GM11168 (cell line): ENCODE data around the gene CACNA1E.

Experiments used
- in situ Hi-C: fragments of 300-500 bp; cut with MboI; formaldehyde crosslinking; loops from one replicate; pipeline ENCODE4 v1.12.0; 2022; ENCODE audit warnings: low sequenced_read_pairs; ENCODE audit not compliant: unreplicated experiment

Gene CACNA1E

DNA sequence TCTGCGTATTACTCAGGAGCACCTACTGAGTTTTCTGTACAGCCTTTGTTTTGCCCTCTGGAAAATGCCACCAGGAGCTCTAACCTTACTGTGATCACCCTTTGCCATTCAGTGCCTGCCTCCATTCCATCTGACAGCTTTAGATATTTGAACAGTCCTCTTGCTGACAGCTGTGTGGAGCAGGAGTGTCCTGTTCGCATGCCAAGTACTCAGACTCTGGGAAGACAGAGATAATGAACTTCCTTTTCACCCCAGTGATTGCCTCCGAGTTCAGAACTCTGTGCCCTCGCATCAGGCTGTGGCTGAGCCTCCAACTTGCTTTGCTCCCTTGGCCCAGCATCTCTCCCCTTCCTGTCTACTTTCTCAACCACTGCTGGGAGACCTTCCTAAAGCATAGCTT is 74.0 kb downstream of the CACNA1E start:
- in situ Hi-C loops, result no loop called here

DNA sequence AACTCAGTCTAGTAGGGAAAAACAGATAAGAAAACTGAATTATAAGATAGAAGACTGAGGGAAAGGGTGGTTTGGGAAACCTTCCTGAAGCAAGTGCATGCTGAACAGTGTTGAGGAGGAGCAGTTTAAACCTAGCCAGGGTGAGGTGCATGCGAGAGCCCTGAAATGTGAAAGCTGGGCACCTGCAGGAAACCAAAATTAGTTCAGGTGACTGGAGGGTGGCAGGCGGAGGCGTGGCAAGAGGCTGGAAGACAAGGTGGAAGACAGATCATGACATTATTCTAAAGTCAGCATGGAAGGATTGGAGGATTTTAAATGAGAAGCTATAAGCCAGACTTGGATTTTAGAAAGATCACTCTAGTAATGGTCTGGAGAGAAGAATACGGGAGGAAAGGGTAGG is 75.1 kb downstream of the CACNA1E start:
- in situ Hi-C loops, result no loop called here

DNA sequence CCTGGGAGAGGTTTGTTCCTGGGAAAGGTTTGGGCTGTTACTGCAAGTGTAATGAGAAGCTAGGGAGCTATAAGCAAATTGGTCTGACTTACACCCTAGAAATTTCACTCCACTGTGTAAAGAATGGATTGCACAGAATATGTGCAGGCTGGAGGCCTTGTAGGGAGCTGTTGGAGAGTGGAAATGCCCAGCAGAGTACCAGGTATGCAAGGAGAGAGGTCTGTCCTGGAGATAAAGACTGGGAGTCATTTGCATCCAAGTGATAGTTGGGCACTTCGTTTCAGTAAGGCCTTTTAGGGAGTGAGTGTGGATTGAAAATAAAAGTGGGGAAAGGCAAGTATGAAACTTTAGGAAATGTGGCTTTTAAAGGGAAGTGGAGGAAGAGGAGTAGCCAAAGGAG is 75.8 kb downstream of the CACNA1E start:
- in situ Hi-C loops, result no loop called here

DNA sequence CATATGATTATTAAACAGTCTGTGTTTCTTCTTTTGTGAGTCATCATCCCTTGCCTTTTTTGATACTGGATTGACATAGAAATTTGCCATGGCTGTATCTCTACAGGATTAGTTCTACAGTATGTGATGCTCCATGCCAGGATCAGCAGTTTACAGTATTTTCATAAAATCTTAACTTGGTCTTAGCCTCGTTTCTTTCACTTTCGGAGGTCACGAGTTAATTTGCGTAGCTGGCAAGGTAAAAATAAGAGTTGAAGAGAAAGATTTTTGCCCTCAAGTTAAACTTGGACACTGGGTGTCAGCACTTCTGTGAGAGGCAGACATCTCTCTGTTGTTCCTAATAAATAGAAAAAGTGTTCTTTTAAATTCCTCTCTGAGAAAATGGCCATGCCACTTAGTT is 79.1 kb downstream of the CACNA1E start:
- in situ Hi-C loops, result no loop called here

DNA sequence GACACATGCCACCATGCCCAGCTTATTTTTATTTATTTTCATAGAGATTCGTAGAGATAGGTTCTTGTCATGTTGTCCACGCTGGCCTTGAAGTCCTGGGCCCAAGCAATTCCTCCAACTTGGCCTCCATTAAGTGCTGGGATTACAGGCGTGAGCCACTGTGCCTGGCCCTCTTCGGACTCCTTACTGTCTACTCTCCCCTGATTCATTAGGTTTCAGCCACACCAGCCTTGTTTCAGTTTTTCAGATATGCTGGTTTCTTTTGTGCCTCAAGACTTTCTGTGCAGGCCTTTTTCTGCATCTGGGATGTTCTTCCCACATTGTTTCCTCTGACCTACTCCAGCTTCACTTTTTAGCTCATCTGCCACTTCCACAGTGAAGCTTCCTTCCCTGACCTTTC is 85.4 kb downstream of the CACNA1E start:
- in situ Hi-C loops, result no loop called here

DNA sequence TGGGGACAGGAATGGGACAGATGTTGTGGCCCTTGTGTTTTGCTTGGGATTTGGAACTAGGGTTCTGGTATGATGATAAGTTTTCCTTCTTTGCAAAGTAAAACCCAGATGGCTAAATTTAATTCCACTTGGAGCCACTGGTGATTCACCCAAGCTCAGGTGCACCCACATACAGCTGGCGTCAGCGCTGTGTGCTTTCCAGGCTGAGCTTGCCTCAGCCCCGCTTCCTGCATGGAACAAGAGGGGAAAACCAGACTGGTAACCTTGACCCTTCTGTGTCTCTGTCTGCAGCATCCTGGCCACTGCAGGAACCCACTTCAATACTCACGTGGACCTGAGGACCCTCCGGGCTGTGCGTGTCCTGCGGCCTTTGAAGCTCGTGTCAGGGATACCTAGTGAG is 94.2 kb downstream of the CACNA1E start:
- in situ Hi-C loops, result no loop called here

DNA sequence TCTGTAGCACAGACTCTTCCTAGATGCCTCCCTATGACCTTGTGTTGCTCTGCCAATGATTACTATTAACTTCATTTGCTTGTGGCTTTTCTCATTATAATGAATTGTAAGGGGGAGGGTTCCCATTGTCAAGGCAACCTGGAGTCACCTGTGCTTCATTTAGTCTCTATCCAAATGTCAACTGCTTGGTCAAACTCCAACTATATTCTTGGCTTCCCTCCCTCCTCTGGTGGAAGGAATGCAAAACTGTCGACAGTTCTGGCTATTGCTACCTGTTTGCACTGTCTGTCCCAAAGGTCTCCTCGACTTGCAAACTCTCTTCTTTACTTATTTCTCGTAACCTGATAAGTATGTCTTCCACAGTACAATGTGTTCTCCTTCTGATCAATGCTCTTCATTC is 100.3 kb downstream of the CACNA1E start:
- in situ Hi-C loops, result no loop called here

DNA sequence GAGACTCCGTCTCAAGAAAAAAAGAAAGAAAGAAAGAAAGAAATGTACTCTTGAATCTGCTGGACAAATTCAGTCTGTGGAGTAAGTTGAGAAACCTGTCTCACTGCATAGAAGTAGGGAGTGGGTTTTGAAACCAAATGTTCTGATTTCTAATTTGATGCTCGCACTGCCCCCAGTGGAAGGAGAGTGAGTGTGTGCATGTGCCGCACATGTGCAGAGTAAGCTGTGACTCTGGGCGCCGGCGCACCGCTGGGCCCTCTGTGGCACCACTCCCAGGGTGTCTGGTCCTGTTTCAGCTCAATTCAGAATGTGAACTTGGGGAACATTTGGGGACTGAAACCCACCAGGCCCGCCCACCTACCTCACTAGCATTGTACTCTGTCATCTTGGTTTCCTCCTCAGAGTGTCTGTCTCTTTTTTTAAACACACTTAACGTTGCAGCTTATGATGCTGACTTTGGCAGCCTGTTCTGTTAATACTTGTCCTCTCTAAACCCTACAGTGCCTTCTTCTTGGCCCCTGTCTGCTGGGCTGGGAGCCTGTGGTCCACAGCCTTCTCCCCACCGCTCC is 104.6 kb downstream of the CACNA1E start:
- in situ Hi-C loops, result no loop called here

DNA sequence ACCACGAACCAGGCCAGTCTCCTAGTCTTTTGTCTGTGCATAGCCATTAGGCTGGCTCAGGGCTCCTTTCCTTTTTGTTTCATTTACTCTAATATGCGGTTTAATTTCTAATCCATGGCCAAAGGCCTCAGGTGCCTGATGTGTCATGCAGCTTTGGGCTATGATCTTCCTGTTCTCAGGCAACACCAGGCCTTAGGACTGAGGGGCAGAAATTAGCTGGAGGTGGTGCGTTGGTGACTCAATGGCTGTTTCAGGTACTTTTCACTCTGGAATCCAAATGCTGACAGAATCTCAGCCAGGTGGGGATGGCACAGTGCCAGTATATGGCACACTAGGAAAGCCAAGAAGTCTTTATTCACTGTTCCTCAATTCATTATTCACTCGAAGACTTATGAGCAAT is 105.3 kb downstream of the CACNA1E start:
- in situ Hi-C loops, result no loop called here

DNA sequence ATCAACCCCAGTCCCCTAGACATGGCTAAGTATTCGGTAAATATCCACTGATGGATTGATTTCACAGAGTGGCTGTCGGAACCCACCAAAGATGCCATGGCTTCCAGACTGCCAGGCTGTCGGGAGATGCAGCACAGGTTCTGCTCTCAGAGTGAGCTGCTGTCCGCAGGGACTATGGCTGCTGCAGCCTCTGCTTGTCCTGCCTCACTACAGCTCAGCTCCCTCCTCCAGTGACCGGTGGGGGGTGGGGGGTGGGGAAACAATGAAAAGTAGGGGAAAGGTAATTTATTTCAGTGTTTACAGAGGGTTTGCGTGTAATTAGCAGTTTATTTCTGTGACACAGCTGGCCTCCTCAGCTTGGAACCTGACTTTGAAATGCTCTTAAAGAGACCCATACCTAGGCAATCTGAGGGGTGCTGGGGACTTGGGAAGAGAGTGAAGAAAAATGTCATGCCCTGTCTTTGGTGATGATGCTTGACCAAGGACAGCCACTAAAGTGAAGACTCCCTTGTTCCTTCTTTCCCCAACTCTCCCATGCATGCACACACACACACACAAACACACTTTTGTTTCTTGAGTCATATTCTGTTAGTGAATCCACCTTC is 109.0 kb downstream of the CACNA1E start:
- in situ Hi-C loops, result no loop called here

DNA sequence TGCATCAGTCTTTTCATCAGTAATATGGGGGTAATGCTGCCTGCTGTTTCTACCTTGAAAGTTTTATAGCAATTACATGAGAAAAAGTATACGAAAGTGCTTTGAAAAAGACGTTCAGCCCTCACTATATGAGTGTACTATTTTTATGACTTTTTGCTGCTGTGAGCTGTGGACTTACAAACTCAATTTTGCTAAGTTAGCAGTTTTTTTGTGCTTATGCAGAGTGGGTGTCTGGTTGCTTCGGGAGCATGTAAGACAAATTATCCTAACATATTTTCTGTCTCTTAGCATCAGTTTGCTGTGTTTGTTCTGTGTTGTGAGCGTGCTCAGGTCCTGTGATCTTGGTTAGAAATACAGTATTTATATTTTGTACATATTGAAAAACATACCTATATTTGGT is 109.7 kb downstream of the CACNA1E start:
- in situ Hi-C loops, result no loop called here

DNA sequence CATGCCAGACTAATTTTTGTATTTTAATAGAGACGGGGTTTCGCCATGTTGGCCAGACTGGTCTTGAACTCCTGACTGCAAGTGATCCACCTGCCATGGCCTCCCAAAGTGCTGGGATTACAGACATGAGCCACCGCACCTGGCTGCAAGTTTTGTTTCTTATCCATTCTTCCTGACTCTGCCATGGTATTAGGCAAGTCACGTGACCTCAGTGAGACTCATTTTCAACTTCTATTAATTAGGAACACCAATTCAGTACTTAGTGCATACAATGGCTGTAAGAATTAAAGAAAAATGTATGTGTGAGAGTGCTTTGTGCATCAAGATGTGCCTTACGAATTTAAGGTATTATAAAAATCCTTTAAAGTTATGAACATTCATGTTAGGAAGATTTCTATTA is 111.2 kb downstream of the CACNA1E start:
- in situ Hi-C loops, result no loop called here

DNA sequence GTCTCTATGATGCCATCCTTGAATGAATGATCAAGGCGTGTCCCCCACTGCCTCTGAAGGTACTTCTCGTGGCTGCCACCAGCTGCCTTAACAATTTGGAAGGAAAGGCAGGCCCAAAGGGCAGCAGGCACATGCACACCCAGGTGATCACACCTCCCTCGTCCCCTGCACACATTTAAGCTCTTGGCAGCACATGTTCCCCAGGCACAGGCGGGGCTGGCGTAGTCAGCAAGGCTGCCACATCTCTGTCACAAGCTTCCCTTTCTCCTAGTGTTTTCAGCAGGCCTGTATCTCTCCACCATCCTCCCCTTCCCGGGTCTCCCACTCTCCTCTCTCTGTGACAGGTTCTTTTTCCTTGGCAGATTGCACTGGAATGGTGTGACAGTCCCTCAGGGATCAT is 111.9 kb downstream of the CACNA1E start:
- in situ Hi-C loops, result no loop called here

DNA sequence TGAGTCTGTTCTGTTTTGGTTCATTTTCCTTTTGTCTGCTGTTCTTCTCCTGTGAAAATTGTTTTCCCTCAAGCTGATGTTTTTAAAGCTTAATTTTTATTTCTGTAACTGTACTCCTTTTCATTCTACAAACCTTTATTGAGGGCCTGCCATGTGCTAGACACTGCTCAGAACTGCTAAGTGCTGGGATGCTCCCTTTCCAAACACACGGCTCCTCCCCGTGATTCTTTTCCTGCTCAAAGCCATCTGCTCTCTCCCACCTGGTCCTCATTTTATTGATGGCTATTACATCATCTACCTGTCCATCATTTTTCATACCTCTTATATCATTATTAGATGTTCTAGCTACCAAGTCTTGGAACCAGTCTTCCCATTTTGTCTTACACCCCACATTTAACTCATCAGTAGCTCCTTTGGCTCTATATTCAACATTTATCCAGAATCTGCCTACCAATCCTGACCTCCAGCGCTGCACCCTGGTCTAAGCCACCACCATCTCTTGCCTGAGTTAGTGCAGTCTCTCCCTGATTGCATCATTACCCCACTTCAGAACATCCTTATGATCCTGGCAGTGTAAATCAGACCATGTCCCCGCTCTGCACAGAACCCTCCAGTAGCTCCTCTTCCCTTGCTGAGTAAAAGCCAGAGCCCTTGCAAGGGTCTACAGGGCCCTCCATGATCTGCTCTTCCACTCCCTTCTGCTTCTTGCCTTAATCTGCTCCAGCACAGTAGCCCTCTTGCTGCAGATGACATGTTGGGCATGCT is 118.1 kb downstream of the CACNA1E start:
- in situ Hi-C loops, result no loop called here

DNA sequence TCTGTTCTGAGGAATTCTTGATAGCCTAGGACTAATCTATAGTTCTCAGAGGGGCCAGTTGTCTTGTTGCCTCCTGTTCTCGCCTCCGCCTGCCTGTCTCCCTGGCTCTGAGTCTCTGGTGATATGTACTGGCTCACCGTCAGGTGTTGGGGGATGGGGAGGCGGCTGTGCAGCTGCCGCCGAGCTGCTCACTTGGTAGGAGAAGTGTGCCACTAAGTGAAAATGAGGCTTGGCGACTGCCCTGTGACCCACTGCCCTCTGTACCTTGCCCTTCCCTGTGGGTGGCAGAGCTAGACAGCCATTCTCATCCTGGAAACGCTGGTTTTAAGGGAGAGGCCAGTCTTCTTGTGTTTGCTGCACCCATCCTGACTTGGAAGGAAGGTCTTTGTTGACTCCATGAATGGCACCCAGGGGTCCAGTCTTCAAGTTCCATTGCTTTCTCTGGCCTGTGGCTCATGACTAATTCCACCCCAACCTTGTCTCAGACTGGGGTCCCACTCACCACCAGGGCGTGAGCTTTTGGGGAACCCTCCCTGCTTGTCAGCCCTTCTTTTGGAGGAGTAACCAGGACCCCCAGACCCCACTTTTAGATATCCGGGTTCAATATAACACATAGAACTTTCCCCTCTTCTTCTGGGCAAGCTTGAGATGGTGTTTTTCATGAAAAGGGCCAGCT is 120.6 kb downstream of the CACNA1E start:
- in situ Hi-C loops, result no loop called here

DNA sequence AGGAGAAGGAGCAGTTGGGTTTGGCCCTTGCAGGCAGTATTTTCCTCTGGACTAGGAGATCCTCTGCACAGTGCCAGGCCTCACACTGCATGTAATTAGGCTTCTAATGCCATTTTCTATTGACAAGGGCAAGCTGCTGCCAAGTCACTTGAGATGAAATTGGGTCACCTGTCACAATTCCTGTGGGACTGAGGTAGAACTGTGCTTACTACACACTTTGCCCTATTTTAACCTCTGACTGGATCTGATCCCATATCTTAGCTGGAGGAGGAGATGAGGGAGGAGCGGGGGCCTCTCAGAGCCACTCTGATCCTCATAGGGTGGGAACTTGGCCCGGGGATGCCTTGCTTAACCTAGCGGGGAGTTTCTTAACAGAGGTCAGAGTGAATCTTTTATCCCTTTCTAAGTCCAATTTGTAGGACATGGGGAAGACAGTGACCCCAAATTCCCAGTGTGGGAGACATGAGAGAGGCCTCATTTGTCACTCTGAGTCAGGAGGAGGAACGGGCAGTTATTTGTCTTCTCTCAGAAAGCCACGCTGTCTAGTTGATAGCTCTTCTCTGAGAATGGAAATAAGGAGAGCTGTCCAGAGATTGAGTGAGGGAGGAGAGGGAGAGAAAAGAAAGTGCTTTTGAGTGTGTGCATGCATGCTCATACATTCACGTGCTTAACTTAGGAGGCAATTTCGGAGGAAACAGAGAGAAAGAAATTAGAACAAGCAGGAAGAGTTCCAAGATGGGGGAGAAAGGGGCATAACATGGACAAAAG is 121.3 kb downstream of the CACNA1E start:
- in situ Hi-C loops, result no loop called here

DNA sequence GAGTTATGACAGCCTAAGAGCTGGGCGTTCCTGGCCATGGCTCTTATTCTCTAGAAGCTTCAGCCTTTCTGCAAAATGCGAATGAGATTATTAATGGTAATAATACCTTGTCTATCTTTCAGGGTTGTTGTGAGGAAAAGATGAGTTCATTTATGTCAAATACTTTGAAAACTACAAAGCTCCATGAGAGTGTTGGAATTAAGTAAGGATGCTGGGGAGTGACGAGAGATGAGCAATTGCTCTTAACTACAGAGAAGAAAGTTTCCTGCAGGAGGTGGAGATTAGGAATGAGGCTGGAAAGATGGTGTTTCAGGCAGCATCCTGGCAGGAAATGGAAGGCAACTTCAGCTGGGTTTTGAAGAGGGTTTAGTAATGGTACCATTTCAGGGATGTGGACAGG is 124.2 kb downstream of the CACNA1E start:
- in situ Hi-C loops, result no loop called here

DNA sequence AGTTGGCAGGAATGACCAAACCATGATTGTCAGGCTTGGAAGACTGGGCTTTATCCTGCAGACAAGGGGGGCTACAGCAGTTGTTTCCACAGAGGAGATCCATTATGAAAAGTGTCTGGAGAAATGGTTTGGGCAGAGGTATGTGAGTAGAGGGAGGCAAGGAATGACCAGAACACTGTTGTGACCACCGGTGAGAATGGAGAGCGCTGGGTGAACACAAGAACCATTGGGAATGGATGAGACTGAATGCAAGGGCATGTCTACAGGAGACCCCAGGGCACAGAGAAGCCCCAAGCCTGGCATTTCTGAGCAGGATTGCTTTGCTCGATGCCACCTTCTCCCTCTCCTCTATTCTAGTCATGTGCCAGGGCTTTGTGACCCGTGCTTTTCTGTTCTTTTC is 125.1 kb downstream of the CACNA1E start:
- in situ Hi-C loops, result no loop called here

DNA sequence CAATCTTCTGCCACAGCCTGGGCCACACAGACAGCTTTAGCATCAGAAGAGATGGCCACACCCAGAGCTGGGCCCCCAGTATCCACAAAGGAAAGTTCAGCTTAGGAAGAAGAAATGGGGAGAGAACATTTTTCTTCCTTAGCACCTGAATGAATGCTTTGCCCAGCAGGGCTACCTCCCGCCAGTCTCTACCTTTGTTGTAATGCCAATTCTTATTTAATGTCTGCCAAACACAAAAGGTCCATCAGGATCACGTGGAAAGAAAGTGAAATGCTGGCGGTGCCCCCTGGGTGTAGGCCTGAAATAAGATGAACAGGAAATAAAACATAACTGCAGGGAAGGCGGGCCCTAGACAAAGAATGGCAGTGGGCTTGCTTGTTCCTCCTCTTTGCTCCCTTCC is 125.6 kb downstream of the CACNA1E start:
- in situ Hi-C loops, result no loop called here

DNA sequence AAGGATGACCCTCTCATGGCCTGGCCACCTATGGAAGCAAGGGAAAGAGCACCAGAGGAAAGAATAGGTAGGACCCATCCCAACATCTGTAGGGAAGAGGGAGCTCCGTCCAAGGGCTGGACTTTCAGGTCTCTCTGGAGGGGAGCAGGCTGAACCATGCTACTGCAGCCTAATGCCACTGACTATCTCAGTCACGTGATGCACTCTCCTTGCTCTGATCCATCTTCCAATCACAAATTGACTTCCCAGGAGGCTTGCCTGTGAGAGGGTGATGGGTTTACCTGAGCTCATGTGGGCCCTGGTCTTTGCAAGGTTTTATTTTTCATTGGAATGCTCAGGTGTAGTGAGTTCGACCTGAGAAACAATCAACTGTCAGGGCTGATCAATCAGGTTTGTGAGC is 128.8 kb downstream of the CACNA1E start:
- in situ Hi-C loops, result no loop called here

DNA sequence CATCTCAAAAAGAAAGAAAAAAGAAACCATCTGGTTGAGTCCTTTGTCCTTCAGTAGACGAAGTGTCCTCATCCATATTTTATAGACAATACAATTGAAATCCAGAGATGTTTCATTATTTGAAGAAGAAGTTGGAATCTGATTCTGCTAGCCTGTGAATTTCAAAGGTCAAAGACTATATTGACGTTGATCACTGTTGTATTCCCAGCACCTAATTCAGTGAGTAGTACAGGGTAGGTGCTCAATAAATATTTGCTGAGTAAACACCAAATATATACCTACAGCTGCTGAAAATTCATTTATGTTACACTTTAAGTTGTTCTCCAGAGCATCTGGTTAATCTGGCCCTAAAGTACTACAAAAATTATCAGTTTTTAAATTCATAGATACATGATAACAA is 135.2 kb downstream of the CACNA1E start:
- in situ Hi-C loops, result no loop called here
